Uterus (tissue), 4 donors: ENCODE data around the gene MRPL34. TPM values are rescaled to one million over a fixed set of nuclear protein-coding genes. Genes with fewer than 3 reads are reported as not detected.

ENCODE experiments used
- DNase-seq, 2 donors: peaks; one replicate each; pipeline ENCODE4 v3.0.0-alpha.2; 2019 to 2020
- H3K27ac ChIP-seq, 2 donors: fragments of 200-600 bp; sonication (generic); 1 replicate in 1 of 2; 2 replicates in 1 of 2; pipeline ENCODE4 v1.5.1; 2016 to 2018
- H3K27me3 ChIP-seq, 2 donors: fragments of 200-600 bp; sonication (generic); one replicate each; pipeline ENCODE4 v1.5.1; 2018 to 2019; ENCODE audit warnings: control low read depth in 1 of 2
- H3K36me3 ChIP-seq, 2 donors: fragments of 200-600 bp; sonication (generic); one replicate each; pipeline ENCODE4 v1.5.1; 2019; ENCODE audit warnings: control low read depth in 1 of 2
- H3K4me1 ChIP-seq, 2 donors: fragments of 200-600 bp; sonication (generic); one replicate each; pipeline ENCODE4 v1.5.1; 2018 to 2019; ENCODE audit warnings: control low read depth in 1 of 2
- H3K4me3 ChIP-seq, 2 donors: fragments of 200-600 bp; sonication (generic); 1 replicate in 1 of 2; 2 replicates in 1 of 2; pipeline ENCODE4 v1.5.1; 2018 to 2019; ENCODE audit warnings: mild to moderate bottlenecking in 1 of 2
- H3K9me3 ChIP-seq, 2 donors: fragments of 200-600 bp; sonication (generic); one replicate each; pipeline ENCODE4 v1.5.1; 2019; ENCODE audit warnings: control low read depth in 1 of 2
- POLR2A ChIP-seq, 2 donors: fragments of 450-650 bp; IDR thresholded peaks; one replicate each; pipeline ENCODE4 v1.6.1; 2016; ENCODE audit warnings: antibody characterized with exemption in 2 of 2, mild to moderate bottlenecking in 1 of 2, moderate library complexity in 1 of 2
- intact Hi-C: fragments of 100-400 bp; cut with DNase I; formaldehyde crosslinking; loops from one replicate; pipeline ENCODE4 v1.15.1; 2023; ENCODE audit warnings: low total_unique reads
- total RNA-seq, 4 donors: library from RNA; depleted of rRNA in 3 of 4; stranded (reverse); fragments of >200 nt in 3 of 4; gene quantifications; one replicate each; pipeline versions ENCODE4 v1.1.0 to v1.2.4, GENCODE V29; 2014 to 2023
- TF ChIP-seq, protein P1 (sequence below), 4 experiments: fragments of 200-600 bp in 2 of 4; fragments of 450-650 bp in 2 of 4; sonication (generic) in 2 of 4; IDR thresholded peaks; one replicate each; pipeline ENCODE4 v1.5.1; 2016 to 2019; ENCODE audit warnings: antibody characterized with exemption in 4 of 4, mild to moderate bottlenecking in 2 of 4, moderate library complexity in 1 of 4
- donor health status: DM: yes; HTN: yes; CAD: no.

Gene MRPL34
- total RNA-seq, 4 donors from 2014 or later = 30.9 to 289 (median 97.2) TPM

DNA sequence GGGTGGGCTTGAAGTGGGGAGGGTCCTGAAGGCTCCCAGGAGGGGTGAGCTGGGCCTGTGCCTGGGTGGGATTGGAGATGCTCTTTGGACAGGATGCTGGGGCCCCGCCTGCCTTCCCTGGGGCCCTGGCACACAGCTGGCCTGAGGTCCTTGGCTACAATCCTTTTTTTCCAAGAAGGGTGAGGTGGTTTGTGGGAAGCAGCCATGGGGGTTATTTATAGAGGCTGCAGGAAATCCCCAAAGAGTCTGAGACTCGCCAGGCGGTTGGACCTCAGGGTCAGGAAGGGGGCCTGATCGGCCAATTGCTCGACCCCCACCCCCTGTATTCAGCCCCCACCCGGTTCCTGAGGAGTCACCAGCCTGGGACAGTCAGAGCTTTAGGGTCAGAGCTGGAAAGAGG is 41.7 kb downstream of the MRPL34 start:
- intact Hi-C loops = no loop called here
- Histone ChIP-seq H3K36me3 (no peaks in the 10 kb centered on the region), H3K4me1 (no peaks in the 10 kb centered on the region), H3K4me3 (no peak overlapping the region), H3K9me3 (no peaks in the 10 kb centered on the region), H3K27ac (peak overlapping the region; percentile 46 to 47), H3K27me3 (no peaks in the 10 kb centered on the region)
- peak in 1 of 2 donors; percentile 34 for DNase-seq
- TF ChIP-seq POLR2A (IDR thresholded peaks at IDR 0.05) = no peak
- TF ChIP-seq, protein P1, sequence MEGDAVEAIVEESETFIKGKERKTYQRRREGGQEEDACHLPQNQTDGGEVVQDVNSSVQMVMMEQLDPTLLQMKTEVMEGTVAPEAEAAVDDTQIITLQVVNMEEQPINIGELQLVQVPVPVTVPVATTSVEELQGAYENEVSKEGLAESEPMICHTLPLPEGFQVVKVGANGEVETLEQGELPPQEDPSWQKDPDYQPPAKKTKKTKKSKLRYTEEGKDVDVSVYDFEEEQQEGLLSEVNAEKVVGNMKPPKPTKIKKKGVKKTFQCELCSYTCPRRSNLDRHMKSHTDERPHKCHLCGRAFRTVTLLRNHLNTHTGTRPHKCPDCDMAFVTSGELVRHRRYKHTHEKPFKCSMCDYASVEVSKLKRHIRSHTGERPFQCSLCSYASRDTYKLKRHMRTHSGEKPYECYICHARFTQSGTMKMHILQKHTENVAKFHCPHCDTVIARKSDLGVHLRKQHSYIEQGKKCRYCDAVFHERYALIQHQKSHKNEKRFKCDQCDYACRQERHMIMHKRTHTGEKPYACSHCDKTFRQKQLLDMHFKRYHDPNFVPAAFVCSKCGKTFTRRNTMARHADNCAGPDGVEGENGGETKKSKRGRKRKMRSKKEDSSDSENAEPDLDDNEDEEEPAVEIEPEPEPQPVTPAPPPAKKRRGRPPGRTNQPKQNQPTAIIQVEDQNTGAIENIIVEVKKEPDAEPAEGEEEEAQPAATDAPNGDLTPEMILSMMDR (IDR thresholded peaks at IDR 0.05) = no peak

DNA sequence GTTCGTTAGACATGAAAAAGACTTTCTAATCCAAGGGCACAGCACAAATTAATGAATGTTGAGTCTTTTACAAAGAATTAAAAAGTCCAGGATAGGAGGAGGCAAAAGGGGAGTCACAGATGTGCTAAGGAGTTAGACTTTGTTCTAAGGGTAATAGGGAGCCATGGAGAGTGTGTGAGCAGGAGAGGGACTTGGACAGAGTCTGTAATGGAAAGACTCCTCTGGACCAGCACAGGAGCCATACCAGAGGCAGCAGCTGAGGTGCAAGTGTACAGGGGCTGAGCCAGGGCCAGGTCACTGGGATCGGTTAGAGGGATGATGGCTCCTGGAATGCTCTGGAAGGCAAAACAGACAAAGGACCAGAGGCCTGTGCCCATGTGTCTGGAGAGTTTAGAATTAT is 42.2 kb downstream of the MRPL34 start:
- Histone ChIP-seq H3K4me1 (no peaks in the 10 kb centered on the region), H3K27ac (peak overlapping the region; percentile 46 to 47), H3K4me3 (no peak overlapping the region), H3K9me3 (no peaks in the 10 kb centered on the region), H3K27me3 (no peaks in the 10 kb centered on the region), H3K36me3 (no peaks in the 10 kb centered on the region)
- intact Hi-C loops = no loop called here
- no peak for DNase-seq
- TF ChIP-seq, protein P1 (IDR thresholded peaks at IDR 0.05) = no peak
- no peak for TF ChIP-seq POLR2A (IDR thresholded peaks at IDR 0.05)

DNA sequence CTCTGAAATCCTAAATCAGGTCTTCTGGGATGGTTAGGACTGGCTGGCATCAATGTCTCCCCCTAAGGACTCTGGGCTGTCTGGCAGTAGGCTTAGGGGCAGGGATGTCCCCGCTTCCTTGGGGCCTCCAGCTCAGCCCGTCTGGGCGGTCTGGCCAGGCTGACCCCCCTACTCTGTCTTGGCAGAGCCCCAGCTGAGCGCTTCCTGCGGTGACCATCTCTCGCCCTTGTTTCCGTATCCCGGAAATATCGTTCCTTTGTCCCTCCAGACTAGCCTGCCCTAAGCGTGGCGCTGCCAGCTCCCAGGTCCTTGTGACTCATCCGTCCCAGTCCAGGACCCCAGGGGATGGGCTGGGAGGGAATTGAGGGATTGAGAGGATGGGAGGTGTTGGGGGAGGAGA is 43.0 kb downstream of the MRPL34 start:
- no peaks in the 10 kb centered on the region for H3K9me3 ChIP-seq
- TF ChIP-seq, protein P1 (IDR thresholded peaks at IDR 0.05) = no peak
- TF ChIP-seq POLR2A (IDR thresholded peaks at IDR 0.05) = no peak
- peak overlapping the region; percentile 46 to 47 for H3K27ac ChIP-seq
- peak; percentile 61 to 69 for DNase-seq
- intact Hi-C loops = no loop called here
- no peaks in the 10 kb centered on the region for H3K36me3 ChIP-seq
- no peaks in the 10 kb centered on the region for H3K4me1 ChIP-seq
- no peaks in the 10 kb centered on the region for H3K27me3 ChIP-seq
- H3K4me3 ChIP-seq = no peak overlapping the region

DNA sequence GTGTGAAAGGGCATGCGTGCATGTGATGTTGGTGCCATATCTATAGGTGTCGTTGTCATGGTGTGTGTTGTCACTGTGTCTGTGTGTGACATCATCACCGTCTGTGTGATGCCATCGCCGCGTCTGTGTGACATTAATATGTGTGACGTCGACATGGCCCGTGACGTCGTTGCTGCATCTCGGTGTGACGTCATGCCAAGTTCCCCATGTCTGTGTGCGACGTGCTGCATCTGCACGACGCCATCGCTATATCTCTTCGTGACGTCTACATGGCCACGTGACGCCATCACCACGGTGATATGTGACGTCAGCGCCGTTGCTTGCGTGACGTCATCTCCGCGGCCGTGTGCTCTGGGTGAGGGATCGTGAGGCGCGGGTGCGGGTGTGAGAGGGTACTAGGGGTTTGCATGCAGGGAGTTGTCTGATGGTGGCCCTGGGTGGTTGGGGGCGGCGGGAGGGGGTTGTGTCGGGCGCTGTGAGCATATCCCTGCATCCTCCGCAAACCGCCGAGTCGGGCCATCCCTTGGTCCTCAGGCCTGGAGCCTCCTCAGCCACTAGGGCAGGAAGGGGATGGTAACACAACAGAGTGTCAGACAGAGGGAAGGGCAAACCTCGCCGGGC is 46.3 kb downstream of the MRPL34 start:
- Histone ChIP-seq H3K27me3 (no peaks in the 10 kb centered on the region), H3K27ac (no peak overlapping the region), H3K36me3 (no peaks in the 10 kb centered on the region), H3K4me3 (no peak overlapping the region), H3K9me3 (no peaks in the 10 kb centered on the region), H3K4me1 (no peaks in the 10 kb centered on the region)
- no peak for DNase-seq
- TF ChIP-seq, protein P1 (IDR thresholded peaks at IDR 0.05) = no peak
- no peak for TF ChIP-seq POLR2A (IDR thresholded peaks at IDR 0.05)
- intact Hi-C loops = no loop called here

DNA sequence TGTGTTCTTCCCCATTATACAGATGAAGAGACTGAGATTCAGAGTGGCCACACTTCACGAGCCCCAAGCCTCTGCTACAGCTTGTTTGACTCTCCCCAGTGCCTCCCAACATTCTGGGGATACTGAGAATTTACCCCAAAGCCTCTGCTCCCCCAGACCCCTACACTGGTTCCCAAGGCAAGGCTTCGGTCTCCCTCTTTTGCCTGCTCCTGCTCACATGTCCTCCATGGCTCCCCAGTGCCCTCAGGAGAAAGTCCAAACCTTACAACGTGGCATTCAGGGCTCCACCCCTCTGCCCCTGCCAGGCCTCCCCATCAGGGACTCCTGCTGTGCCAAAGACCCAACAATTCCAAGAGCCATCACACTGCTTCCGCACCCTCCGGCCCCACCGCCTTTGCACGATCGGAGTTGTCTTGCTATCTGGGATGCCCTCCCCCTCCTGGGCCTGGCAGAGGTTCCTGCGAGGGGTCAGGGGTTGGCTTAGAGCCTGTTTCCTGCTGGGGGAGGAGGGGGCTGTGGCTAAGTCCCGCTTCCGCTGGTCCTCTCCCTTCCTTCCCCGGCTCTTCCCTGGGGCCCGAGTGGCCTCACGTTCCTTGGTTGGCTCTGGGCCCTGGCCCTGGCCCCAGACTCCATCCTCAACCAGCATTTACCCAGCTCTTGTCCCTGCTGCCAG is 47.1 kb downstream of the MRPL34 start:
- peak in 1 of 2 donors; percentile 33 for DNase-seq
- H3K9me3 ChIP-seq = no peaks in the 10 kb centered on the region
- H3K36me3 ChIP-seq = no peaks in the 10 kb centered on the region
- no peaks in the 10 kb centered on the region for H3K4me1 ChIP-seq
- TF ChIP-seq, protein P1 (IDR thresholded peaks at IDR 0.05) = no peak
- TF ChIP-seq POLR2A (IDR thresholded peaks at IDR 0.05) = no peak
- no peak overlapping the region for H3K27ac ChIP-seq
- intact Hi-C loops = no loop called here
- H3K27me3 ChIP-seq = no peaks in the 10 kb centered on the region
- no peak overlapping the region for H3K4me3 ChIP-seq
